HG02885 (cell line): ENCODE results near the gene SCAPER.
"Not testable (repeated sequence)": the region's sequence is repeated elsewhere in the genome, so short reads cannot be mapped to it uniquely, and the experiment has no call there.

Source experiments
- ATAC-seq: cut with Tn5 transposase; IDR thresholded peaks from one replicate; pipeline ENCODE4 v1.9.1; 2021; ENCODE audit warnings: mild to moderate bottlenecking; ENCODE audit not compliant: unreplicated experiment, poor library complexity

SCAPER gene

DNA sequence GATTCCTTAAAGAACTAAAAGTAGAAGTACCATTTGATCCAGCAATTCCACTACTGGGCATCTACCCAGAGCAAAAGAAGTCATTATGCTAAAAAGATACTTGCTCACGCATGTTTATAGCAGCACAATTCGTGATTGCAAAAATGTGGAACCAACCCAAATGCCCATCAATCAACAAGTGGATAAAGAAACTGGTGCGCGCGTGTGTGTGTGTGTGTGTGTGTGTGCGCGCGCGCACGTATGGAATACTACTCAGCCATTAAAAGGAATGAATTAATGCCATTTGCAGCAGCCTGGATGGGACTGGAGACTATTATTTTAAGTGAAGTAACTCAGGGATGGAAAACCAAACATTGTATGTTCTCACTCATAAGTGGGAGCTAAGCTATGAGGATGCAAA is 394.5 kb downstream of the SCAPER start:
- ATAC-seq: not testable (repeated sequence)

DNA sequence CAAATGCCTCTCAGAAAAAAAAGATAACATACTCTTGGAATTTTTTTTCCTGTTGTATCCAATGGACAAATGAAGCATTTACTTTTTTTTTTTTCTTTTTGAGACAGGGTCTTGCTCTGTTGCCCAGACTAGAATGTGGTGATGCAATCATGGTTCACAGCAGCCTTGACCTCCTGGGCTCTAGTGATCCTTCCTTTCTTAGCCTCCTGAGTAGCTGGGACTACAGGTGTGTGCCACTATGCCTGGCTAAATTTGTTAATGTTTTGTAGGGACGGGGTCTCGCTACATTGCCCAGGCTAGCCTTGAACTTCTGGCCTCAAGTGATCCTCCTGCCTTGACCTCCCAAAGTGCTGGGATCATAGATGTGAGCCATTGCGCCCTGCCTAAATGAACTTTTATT is 401.3 kb downstream of the SCAPER start:
- no peak for ATAC-seq

GRCh38 chr15:76503121-76503520 is 402.0 kb downstream of the SCAPER start:
- ATAC-seq: no peak

DNA sequence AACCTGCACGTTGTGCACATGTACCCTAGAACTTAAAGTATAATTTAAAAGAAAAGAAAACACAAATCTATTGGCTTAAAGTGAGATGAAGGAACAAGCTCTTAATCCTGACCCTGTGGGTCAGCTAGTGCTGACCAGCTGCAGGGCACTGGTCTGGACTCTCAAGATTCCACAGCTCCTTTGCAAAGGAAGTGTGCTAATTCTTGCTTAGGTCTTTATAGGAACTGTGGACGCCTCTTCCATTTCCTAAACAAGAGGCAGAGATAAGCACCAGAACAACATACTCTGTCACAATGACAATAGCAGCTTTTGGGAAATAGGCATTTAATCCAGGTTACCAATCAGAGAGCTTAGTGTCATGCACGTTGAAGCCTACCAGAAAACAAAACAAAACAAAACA is 402.5 kb downstream of the SCAPER start:
- no peak for ATAC-seq

- not testable (repeated sequence) for ATAC-seq
Observed at GRCh38 chr15:76502185-76502584, 403.0 kb downstream of the SCAPER start.

- ATAC-seq: no peak
Observed at GRCh38 chr15:76501726-76502125, 403.4 kb downstream of the SCAPER start.

- no peak for ATAC-seq
Observed at GRCh38 chr15:76501011-76501410, 404.1 kb downstream of the SCAPER start.

- no peak for ATAC-seq
Observed at GRCh38 chr15:76495487-76495886, 409.7 kb downstream of the SCAPER start.

GRCh38 chr15:76492538-76492937 is 412.6 kb downstream of the SCAPER start:
- ATAC-seq: no peak

- ATAC-seq: no peak
Observed at GRCh38 chr15:76483752-76484151, 421.4 kb downstream of the SCAPER start.

DNA sequence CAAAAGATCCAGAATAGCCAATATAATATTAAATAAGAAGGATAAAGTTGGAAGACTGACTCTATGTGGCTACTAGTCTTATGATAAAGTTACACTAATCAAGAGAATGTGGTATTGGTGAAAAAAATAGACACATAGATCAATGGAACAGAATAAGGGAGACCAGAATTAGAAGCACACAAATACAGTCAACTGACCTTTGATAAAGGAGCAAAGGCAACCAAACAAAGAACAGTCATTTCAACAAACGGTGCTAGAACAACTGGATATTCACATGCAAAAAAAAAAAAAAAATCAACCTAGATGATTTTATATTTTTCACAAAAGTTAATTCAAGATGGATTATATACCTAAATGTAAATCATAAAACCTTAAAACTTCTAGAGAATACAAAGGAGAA is 422.1 kb downstream of the SCAPER start:
- no peak for ATAC-seq

DNA sequence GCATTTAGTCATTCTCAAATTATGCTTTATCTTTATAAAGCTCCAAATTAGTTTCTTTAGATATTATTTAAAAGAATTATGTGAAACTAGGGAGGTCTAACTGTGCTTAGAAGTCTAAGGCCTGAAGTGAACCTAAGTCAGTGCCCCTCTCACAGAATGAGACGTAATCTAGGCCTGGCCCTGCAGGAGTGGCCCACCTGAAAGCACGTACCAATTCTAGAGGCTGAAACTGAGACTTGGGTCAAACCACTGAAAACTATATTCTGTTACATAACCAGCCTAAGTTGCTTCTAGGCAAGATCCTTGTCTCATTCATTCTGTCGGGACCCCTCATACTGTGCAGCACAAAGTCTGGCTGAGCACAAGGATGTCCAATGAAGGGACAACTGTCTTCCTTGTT is 424.9 kb downstream of the SCAPER start:
- no peak for ATAC-seq

DNA sequence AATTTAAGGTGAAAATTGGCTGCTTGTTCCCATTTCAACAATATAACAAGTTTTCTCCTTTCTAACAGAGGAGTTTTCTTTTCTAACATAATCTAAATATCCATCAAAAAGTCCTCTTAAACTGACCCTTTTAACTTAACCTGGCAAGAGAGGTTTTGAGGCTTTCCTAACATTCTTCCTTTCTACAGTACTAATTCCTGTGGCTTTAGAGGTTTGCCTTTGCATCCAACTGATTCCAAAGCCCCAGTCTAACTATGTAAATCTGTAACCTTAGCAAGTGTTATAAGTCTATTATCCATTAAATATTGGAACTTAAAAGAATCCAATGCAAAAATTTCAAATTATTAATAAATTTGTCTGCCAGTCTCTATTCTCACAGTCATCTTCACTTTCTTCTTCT is 434.4 kb downstream of the SCAPER start:
- ATAC-seq: no peak

GRCh38 chr15:76468722-76469121 is 436.4 kb downstream of the SCAPER start:
- ATAC-seq: no peak

DNA sequence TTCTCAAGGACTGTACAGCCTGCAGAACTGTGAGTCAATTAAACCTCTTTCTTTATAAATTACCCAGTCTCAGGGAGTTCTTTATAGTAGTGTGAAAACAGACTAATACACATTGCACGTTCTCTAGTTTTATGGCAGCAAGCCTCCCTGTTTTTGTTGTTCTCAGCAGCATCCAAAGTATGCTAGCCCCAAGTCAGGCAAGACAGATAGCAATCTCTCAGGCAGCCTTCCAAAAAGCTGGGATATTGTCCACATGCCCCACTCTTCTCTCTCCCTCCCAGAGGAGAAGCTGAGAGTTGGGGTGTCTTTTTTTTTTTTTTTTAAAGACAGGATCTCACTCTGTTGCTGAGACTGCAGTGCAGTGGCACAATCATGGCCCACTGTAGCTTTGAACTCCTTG is 438.0 kb downstream of the SCAPER start:
- no peak for ATAC-seq

GRCh38 chr15:76465728-76466127 is 439.4 kb downstream of the SCAPER start:
- no peak for ATAC-seq

DNA sequence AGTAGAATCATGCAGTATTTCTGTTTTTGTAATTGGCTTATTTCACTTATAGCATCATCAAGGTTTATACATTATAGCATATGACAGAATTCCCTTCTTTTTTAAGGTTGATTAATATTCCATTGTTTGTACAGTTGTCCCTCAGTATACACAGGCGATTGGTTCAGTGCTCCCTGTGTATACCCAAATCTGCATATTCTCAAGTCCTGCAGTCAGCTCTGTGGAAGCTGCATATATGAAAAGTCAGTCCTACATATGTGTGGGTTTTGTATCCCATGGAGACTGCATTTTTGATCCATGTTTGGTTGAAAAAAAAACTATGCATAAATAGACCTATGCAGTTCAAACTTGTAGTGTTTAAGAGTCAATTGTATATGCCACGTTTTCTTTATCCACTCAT is 440.9 kb downstream of the SCAPER start:
- ATAC-seq: no peak

GRCh38 chr15:76460871-76461270 is 444.3 kb downstream of the SCAPER start:
- ATAC-seq: no peak

- no peak for ATAC-seq
Observed at GRCh38 chr15:76460347-76460746, 444.8 kb downstream of the SCAPER start.

- no peak for ATAC-seq
Observed at GRCh38 chr15:76451540-76451939, 453.6 kb downstream of the SCAPER start.

GRCh38 chr15:76449455-76449854 is 455.7 kb downstream of the SCAPER start:
- ATAC-seq: no peak

DNA sequence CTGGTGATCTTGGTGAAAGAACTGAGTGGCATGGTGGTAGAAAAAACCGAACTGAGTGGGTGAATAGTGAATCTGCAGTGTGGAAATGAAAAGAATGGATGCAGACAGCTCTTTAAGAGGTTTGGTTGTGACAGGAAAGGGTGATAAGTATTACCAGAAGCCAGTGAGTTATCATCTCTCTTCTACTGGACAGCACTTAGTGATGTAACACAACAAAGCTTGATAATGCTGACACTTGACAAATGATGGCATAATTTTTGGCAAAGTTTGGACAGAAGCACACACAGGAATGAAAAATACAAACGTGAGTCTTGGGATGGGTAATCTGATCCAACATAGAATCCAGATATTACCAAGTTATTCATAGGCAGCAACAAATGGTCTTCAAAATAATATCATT is 456.4 kb downstream of the SCAPER start:
- ATAC-seq: no peak

DNA sequence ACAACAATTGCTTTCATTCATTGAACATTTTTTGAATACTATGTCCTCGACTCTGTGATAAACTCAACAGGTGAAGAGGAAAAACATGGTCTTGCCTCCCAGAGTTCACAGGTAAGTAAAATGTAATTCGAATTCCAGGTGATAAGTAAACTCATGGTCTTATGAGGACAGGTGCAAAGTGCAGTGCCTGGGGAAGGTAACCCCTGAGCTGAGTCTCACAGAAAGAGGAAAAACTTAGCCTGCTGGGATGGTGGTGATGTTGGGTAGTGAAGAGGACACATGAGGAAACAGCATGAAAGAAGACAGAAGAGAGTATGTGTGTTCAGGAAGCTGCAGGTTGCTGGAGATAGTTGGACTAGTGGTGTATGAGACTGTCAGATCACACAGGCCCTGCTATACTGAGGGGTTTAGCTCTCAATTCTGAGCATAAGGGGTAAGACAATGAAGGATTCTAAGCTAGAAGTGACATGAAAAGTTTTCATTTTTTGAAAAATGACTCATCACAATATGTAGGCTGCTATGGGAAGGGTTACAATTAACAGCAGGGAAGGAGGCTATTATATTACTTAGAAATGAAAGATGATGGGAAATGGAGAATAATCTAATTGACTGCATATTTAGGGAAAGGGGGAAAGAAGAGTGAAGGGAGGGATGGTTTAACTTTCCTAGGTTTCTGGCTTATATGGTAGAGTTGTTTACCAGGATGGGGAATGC is 457.3 kb downstream of the SCAPER start:
- ATAC-seq: no peak
